D341Med (cell line): ENCODE data around the gene TPPP3.
"Not testable (repeated sequence)": the region's sequence is repeated elsewhere in the genome, so short reads cannot be mapped to it uniquely, and the experiment has no call there.

Experiments
- DNase-seq: peaks from one replicate; pipeline ENCODE4 v3.0.0; 2012; ENCODE audit warnings: low spot score

TPPP3 gene

DNA sequence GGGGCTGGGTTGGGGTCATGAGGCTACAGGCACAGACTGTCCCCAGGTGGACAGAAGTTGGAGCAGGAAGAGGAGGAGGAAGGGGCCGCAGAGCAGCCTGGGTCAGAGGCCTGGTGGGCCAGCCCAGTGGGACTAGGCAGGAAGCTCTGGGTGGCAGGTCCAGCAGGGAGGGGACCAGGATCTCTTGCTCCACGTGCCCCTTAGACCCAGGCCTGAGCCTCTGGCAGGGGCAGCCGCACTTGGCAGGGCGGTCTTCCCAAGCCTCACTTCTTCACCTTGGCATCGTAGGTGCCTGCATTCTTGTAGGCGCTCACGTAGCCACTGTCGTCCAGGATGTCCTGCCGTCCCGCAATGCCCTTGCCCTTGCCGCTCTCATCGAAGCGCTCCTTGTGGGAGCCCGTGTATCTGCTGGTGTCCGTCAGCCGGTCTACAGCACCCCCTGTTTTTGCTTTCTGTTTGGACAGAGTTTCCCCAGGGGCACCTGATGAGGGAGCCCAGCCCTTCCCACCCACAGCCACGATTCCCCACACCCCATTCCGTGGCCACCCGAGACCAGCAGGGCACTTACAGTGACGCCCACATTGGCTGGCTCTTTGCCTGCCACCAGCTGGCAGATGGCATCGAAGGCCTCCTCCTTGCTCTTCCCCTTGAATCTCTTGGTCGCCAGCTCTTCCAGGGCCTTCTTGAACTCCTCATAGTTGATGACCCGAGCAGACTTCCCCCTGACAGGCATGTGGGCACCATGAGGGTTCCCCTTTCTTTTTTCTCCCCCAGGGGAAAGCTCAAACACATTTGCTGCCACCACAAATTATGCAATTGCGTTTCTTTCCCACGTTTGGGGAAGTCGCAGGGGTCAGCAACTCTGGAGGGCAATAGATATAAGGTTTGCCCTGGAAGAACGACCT, 3.1 kb downstream of the TPPP3 start:
- no peak for DNase-seq

DNA sequence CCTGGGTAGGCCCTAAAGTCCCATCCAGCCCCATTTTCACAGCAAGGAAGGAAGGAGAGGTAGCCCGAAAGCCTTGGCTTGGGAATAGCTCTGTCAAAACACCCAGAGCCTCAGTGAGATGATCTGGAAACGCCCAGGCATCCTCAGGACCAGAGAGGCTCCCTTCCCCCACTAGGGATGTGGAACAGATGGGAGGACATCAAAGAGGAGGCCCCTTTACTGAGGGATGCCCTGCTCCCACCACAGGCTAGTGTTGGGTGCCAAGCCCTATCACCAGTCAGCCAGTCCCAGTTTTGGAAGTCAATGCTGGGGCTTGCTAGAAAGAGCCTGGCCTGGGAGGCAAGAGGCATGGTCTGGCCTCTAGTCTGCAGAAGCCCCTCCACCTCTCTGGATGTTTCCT, 4.7 kb downstream of the TPPP3 start:
- peak; percentile 8 for DNase-seq

DNA sequence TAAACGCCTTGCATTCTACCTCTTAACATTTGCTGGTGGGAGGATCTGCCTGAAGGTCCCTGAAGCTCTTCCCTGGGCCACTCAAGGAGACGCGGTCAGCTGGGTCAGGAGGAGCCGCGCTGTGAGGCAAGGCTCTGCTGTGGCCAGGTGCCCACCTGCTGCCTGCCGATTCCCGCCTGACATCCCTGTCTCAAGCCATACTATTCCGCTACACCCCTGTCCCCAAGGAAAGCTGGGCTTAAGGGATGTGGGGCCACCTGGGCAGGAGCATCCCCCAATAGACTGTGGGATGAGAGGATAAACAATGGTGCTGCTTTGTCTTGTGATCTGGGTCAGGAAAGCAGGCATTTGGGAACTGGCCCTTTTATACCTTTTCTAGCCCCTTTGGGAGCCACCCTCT, 5.1 kb downstream of the TPPP3 start:
- no peak for DNase-seq

DNA sequence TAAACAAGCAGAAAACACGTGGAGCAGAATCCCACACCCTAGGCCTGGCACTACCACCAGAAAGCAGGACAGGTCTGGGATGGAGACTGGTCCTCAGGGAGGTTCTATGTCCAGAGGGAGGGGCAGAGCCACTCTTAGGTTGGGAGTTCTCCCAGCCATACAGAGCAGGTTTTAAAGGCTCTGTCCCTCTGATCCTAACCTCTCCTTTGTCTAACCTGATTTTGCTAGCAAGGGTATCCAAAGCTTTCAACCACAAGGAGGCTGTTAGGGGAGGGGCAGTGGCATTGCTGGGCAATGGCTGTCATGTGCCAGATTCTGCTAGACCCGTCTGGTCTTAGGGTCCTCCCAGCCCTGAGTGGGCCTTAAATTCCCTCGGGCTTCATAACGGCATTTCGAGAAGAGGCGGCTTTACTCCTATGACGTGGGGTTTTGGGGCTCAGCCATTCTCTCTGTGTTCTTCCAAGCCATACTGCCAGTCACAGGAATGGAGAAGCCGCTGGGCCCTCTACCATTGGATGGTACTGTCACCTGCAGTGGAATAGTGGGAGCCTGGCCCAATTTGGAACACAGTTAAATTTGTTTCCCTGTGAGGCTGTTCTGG, 5.7 kb downstream of the TPPP3 start:
- no peak for DNase-seq

DNA sequence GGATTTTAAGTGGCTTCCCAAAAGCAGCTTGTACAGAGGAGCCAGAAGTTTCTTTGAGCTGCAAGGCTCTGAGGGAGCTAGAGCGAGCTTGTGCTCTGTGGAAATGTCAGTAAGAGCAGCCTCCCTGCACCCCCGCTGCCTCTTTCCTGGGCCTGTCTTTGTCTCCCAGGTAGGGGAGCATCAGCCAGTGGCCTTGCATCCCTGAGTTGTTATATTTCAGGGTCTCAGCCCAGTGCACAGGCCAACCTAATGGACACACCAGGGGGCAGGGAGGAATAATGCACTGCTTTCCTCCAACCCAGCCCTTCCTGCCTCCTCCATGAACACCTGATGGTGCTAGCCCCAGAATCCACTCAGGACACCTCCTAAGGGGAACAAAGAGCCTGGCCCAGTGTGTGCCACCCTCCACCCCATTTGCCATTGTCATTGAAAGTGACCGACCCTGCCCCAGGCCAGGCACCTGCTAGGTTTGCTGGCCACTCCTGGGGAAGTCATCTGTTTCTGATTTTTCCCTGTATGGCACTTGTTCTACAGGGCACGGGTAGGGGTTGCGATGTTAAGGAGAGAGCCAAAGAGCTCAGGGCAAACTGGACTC, 6.3 kb downstream of the TPPP3 start:
- peak; percentile 8 for DNase-seq

DNA sequence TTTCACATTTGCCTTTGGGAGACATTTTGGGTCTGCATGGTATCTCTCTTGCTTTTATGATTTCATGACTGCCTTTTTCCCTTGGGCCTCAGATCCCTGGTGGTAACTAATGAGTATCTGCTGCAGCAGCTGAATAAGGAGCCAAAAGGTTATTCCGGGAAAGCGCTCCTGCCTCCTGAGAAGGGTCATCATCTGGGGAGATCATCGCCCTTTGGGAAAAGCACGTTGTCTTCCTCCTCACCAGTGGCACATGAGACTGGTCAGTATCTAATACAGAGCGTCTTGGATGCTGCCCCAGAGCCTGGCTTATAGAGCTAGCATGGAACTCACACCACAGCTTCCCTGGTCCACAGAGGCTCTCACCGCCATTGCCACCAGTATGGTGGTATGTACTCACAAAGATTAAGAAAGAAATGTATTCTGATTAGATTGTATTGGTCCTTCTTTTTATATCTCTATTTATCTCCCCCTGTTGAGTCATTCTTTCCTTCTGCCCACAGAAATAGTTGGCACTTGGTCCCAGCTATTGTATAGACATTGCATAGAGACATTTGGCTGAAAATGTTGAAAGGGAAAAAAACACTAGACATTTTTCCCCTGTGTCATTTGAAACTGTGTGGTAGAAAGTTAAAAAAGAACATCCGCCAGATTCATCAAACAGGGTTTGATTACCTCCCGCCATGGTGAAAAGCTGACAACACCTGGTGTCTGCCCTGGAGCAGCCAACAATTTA, 8.4 kb downstream of the TPPP3 start:
- DNase-seq, result no peak

DNA sequence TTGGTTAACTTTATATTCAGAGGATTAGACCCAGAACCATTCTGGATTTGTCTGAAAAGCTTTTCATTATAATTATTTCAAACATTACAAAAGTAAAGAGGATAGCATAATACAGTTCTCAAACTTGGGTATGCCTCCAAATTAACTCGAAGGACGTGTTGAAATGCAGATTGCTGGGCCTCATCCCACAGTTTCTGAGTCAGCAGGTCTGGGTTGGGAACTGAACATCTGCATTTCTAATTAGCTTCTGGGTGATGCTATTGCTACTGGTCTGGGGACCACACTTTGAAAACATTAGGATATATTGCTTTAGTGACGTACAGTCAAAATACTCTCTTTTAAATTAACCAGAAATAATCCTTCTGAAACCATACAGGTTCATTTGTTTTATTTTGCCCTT, 10.0 kb downstream of the TPPP3 start:
- DNase-seq, result no peak

DNA sequence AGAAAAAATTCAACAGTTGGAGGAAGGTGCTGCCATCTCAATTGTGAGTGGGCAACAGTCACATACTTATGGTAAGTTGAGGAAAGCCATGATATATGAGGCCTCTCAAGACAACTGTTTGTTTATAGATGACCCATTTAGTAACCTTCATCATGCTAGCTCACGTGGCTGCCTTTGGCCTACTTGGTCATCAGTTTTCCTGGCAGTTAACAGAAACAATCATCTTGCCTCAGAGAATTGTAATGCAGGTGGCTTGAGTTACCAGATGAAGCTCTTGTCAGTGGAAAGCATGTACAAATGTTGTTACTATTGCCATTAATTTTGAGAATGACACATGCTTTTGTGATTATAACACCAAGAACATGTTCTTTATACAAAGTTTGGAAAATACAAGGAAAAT, 14.7 kb downstream of the TPPP3 start:
- DNase-seq, result no peak

DNA sequence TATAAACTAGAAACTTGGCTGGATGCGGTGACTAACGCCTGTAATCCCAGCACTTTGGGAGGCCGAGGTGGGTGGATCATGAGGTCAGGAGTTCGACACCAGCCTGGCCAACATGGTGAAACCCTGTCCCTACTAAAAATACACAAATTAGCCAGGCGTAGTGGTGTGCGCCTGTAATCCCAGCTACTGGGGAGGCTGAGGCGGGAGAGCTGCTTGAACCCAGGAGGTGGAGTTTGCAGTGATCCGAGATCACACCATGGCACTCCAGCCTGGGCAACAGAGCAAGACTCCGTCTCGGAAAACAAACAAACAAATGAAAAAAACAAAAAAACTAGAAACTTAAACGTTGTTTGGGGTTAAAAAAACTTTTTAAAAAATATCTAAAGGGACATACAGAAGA, 17.3 kb downstream of the TPPP3 start:
- DNase-seq, result not testable (repeated sequence)

DNA sequence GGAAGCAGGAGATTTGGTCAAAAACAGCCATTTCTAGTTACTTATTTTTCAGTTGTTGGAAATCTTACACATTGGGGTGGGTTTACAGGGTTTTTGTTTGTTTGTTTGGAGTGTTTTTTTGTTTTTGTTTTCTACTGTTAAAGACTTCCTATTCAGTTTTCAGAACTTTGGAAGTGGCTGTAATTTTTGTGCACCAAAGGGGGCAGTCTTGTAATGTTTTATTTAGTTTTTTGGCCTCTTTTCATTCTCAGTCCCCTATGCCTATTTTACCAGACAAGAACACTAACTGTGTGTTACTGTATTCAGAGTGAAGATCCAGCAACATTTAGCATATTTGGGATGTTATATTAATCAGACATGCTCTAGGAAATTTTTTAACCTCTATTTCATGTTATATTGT, 20.6 kb downstream of the TPPP3 start:
- DNase-seq, result peak; percentile 37

DNA sequence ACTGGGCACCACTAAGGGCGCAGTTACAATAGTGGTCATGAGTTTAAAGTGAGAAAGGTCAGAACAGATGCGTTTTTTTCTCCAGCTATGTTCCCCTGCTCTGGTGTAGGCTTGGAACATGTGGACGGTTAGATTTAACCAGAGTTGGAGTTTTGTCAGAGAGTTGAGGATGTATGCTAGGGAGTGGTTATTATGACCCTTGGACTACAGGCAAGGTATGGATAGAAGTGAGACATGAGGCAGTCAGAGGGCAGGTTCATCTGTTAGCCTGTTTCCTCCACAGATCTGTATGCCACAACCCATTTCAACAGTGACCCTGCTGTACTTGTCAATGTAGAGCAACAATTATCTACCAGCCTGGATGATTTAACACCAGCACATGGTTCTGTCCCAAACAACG, 22.6 kb downstream of the TPPP3 start:
- no peak for DNase-seq

DNA sequence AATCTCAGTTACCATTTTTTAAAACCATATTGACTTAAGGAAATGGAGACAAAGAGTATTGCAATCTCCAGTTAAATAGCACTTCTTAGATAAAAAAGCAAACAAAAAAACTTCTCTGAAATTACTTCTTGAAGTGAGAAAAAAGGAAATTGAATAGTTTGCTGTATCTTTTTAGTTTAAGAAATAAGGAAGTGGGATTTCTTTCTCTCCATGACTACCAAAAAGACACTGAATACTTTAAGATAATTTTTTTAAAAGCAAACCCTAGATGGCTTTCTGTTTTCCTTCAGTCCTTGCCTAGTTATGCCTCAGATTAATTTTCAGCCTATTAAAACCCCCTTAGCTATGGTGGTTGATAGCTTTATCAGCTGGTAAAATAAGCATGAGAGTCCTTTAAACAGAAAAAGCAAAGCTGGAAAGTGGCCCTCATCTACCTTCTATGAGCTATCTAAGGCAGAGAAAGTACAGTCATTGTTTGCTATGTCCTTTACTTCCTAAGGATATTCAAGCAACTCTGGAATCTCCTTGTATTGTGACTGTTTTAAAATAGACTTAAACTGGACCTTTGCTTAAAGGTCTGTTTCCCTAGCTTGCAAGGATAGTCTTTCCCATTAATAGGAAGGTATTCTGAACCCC, 28.6 kb downstream of the TPPP3 start:
- no peak for DNase-seq

DNA sequence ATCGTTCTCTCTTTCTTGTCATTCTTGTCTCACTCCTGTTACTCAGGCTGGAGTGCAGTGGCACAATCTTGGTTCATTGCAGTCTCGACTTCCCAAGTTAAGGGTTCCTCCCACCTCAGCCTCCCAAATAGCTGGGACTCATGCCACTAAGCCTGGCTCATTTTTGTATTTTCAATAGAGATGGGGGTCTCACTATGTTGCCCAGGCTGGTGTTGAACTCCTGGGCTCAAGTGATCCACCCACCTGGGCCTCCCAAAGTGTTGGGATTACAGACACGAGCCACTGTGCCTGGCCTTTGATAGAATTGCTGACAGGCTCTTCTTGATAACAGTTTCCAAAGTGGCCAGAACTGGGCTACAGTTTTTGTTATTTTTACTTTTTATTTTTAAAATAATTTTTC, 32.3 kb downstream of the TPPP3 start:
- DNase-seq, result no peak

DNA sequence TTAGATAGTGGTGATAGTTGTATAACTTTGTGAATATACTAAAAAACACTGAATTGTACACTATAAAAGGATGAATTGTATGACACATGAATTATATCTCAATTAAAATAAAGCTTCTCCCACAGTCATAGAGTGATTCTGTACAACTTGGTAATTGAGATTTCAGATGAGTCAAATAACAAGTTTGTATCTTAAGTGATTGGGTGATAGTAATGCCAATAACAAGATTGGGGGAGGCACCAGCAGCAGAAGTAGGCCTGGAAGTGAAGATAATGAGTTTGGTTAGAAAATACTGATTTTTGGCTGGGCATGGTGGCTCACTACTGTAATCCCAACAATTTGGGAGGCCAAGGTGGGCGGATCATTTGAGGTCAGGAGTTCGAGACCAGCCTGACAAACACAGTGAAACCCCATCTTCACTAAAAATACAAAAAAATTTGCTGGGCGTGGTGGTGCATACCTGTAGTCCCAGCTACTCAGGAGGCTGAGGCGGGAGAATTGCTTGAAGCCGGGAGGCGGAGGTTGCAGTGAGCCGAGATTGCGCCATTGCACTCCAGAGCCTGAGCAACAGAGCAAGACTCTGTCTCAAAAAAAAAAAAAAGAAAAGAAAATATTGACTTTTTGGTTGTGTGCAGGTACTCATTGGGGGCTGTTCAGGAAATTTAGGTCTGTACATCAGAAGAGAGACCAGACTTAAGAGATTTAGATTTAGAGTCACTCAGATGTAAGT, 33.6 kb downstream of the TPPP3 start:
- DNase-seq, result not testable (repeated sequence)

DNA sequence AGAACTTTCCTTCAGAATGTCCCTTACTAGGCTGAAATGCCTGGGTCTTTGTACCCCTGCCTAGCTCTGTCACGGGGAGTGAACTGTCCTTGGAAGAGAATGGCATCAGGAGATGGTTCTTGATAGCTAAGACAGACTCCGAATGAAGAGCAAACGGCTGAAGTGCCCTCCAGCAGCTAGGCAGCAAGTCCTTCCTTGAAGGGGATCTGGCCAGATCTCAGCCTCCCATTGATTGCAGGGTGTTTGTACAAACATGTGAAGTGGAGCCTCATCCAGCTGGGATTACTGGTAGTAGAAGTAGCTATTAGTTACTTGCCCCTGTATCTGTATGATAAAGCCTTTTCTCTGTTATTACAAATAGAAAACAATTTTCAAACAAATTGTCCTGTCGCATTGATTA, 35.7 kb downstream of the TPPP3 start:
- DNase-seq, result no peak

DNA sequence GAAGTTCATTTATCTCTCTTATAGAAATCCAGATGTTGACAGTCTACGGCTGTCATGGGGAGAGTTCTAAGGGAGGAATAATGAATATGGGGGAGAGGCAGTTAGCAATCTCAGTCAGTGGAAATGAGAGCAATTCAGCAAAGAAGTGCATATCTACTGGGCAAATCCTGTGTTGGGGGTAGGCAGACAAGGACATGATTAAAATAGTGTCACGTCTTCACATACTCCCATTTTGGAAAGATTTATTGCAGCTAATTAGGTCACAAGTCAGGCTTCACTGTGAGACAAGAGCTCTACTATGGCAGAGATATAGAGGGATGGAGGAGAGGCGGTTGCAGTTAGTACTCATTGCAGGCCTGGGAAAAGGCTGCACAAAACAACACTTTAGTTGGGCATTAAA, 36.9 kb downstream of the TPPP3 start:
- no peak for DNase-seq

DNA sequence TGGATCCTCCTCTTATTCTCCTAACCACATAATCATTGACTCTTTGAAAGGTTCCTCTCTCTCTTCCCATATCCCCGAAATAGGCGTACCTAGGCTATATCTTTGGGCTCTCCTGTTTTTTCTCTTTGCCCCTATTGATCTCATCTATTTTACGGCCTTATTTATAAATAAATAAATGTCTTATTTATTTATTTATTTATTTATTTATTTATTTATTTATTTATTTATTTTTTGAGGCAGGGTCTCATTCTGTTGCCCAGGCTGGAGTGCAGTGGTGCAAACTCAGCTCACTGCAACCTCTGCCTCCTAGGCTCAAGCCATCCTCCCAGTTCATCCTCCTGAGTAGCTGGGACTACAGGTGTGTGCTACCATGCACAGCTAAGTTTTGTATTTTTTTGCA, 40.8 kb downstream of the TPPP3 start:
- not testable (repeated sequence) for DNase-seq

DNA sequence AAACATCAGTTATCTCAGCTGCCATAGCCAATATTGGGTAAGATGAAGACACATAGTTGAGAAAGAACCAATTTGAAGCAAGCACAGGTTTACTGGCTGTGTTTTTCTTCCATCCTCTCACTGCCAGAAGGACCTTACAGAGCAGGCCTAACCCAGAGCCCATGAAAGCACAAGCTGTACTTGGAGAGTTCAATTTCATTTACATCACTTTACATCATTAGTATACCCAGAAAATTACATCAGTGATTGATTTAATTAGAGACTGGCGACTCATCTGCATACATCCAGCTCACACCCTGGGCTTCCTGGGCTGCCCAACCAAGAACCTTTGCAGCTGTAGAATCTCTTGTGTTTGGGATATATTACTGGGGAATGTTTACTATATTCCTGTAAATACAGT, 43.0 kb downstream of the TPPP3 start:
- no peak for DNase-seq

DNA sequence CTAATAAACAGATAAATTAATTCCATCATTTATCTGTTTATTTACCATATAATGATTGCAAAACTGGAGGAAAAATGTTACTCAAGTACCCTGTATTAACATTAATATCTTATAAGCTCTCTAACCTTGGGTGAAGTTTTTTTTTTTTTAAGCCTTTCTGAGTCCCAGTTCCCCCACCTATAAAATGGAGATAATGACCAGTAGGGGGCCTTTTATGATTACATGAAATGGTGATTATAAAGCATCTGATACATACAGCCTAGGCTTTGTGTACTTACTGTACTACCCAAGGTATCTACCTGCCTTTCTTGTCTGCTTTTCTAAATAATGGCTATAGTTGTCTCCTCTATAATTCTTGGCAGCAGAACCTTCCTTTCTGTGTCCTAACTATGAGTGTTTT, 44.1 kb downstream of the TPPP3 start:
- DNase-seq, result no peak

DNA sequence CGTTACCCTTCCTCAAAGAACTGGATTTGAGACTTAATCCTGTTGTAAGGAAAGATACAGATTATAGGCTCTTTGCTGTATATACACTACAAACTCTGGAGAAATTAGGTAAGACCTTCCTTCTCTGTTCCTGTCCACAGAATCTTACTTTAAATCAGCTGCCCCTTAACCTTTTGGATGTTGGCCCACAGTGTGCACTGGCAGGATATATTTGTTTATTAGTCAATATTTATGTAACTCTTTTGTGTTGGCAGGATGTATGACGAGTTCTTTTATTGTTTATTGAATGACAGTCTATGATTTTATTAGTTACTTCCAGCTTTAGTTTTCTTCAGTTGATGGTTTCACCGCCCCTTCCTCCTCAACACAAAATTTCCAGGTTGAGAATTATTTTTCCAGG, 47.0 kb downstream of the TPPP3 start:
- no peak for DNase-seq

DNA sequence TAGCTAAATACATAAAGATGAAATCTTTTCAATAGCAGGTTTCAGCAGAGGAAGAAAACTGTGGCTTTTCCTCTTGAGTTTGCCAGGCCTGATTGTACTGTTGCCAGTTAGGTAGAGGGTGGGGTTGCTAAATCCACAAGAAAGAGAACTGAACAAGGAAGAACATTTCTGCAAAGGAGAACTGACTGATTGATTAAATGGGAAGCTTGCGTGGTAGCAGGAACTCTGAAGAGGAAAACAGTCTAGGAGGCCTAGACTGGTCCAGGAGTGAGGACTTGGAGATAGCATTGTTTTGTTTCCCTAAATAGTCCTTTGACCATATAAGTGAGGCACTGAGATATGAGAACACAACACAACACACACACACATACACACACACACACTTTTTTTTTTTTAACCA, 47.9 kb downstream of the TPPP3 start:
- no peak for DNase-seq

DNA sequence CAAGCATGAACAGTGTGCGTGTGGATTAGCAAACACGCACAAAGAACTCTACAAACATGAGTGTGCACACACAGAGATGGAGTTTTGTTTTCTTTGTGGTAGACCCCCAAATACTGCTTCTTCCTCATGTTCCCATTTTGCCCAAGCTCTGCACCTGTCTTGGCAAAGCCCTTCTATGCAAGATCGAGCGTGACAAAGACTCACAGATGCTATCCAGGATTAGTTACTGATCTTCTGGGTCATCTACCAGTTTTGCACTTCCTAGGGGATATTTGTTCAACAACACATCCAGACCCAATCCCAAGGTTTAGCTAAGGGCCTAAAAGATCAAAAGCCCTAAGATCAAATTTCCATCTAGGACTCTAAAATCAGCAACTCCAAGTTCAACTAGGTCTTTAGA, 50.7 kb downstream of the TPPP3 start:
- no peak for DNase-seq
